Breast epithelium (tissue), 4 donors: ENCODE results near the gene NTSR2. TPM values are rescaled to one million over a fixed set of nuclear protein-coding genes. Genes with fewer than 3 reads are reported as not detected.

Experiments
- DNase-seq, 2 donors: peaks; one replicate each; pipeline ENCODE4 v3.0.0-alpha.2; 2019; ENCODE audit warnings: low spot score in 2 of 2
- H3K27ac ChIP-seq, 2 donors: fragments of 200-600 bp; sonication (generic) in 1 of 2; one replicate each; pipeline ENCODE4 v1.5.1; 2016 to 2019; ENCODE audit warnings: mild to moderate bottlenecking in 1 of 2
- H3K27me3 ChIP-seq, 2 donors: fragments of 200-600 bp; sonication (generic) in 1 of 2; one replicate each; pipeline versions ENCODE4 v1.5.1 to v1.6.0; 2017 to 2019; ENCODE audit warnings: control low read depth in 1 of 2, mild to moderate bottlenecking in 1 of 2
- H3K36me3 ChIP-seq: fragments of 200-600 bp; one replicate; pipeline ENCODE4 v1.5.1; 2019
- H3K4me1 ChIP-seq, 2 donors: fragments of 200-600 bp; sonication (generic); one replicate each; pipeline ENCODE4 v1.5.1; 2016 to 2019; ENCODE audit warnings: control low read depth in 1 of 2
- H3K4me3 ChIP-seq, 3 donors: fragments of 200-600 bp; sonication (generic); 1 replicate in 2 of 3; 2 replicates in 1 of 3; pipeline ENCODE4 v1.5.1; 2016 to 2019; ENCODE audit warnings: mild to moderate bottlenecking in 3 of 3, moderate library complexity in 2 of 3
- H3K9me3 ChIP-seq, 2 donors: fragments of 200-600 bp; sonication (generic) in 1 of 2; one replicate each; pipeline ENCODE4 v1.5.1; 2016 to 2019; ENCODE audit warnings: control low read depth in 1 of 2
- CTCF ChIP-seq, 3 donors: fragments of 450-650 bp; IDR thresholded peaks; one replicate each; pipeline ENCODE4 v1.5.1; 2016 to 2017; ENCODE audit warnings: antibody characterized with exemption in 3 of 3, mild to moderate bottlenecking in 3 of 3, moderate library complexity in 3 of 3
- POLR2A ChIP-seq: fragments of 450-650 bp; IDR thresholded peaks from one replicate; pipeline ENCODE4 v1.6.1; 2016; ENCODE audit warnings: antibody characterized with exemption, mild to moderate bottlenecking, moderate library complexity
- POLR2AphosphoS5 ChIP-seq, 3 donors: sonication (generic); formaldehyde crosslinking; IDR thresholded peaks; one replicate each; pipeline ENCODE4 v1.6.1; 2017; ENCODE audit warnings: antibody characterized with exemption in 3 of 3
- intact Hi-C: fragments of 100-400 bp; cut with DNase I; formaldehyde crosslinking; loops from one replicate; pipeline ENCODE4 v1.15.1; 2023; ENCODE audit warnings: low total_unique reads
- total RNA-seq, 3 donors: library from RNA; depleted of rRNA; stranded (reverse); fragments of >200 nt; gene quantifications; one replicate each; pipeline ENCODE4 v1.1.0, GENCODE V29; 2016

Gene NTSR2
- total RNA-seq, 3 donors from 2014 or later = 0.32 TPM; not detected in 2

- H3K9me3 ChIP-seq = no peaks in the 10 kb centered on the region
- TF ChIP-seq POLR2A = no peak
- TF ChIP-seq CTCF (IDR thresholded peaks at IDR 0.05) = no peak
- no peak for TF ChIP-seq POLR2AphosphoS5 (IDR thresholded peaks at IDR 0.05)
- peaks cover 0 to 7% of the 10 kb centered on the region in 2 donors for H3K4me1 ChIP-seq
- DNase-seq = no peak
- H3K27ac ChIP-seq = peak overlapping the region; percentile 27 to 54
- H3K27me3 ChIP-seq = no peaks in the 10 kb centered on the region
- intact Hi-C loops = no loop called here
- no peak overlapping the region for H3K4me3 ChIP-seq
- H3K36me3 ChIP-seq = no peaks in the 10 kb centered on the region
These were observed 46.1 kb upstream of the NTSR2 start for GRCh38 chr2:11715987-11716652.

GRCh38 chr2:11713815-11714214 is 43.8 kb upstream of the NTSR2 start:
- Histone ChIP-seq H3K36me3 (no peaks in the 10 kb centered on the region), H3K27me3 (no peaks in the 10 kb centered on the region), H3K4me3 (no peak overlapping the region), H3K9me3 (no peaks in the 10 kb centered on the region), H3K4me1 (peaks cover 0 to 7% of the 10 kb centered on the region in 2 donors), H3K27ac (no peak overlapping the region)
- DNase-seq = no peak
- intact Hi-C loops = loop anchor here (1.0 kb wide), 1 partner anchor 18 kb away; no protein-coding TSS in a partner anchor
- TF ChIP-seq POLR2AphosphoS5 (IDR thresholded peaks at IDR 0.05) = no peak
- TF ChIP-seq CTCF (IDR thresholded peaks at IDR 0.05) = no peak

GRCh38 chr2:11712866-11713265 is 42.9 kb upstream of the NTSR2 start:
- intact Hi-C loops = loop anchor here (1.0 kb wide), 1 partner anchor 19 kb away; no protein-coding TSS in a partner anchor
- H3K9me3 ChIP-seq = no peaks in the 10 kb centered on the region
- no peaks in the 10 kb centered on the region for H3K27me3 ChIP-seq
- TF ChIP-seq CTCF (IDR thresholded peaks at IDR 0.05) = no peak
- TF ChIP-seq POLR2AphosphoS5 (IDR thresholded peaks at IDR 0.05) = no peak
- TF ChIP-seq POLR2A = no peak
- no peak for DNase-seq
- no peaks in the 10 kb centered on the region for H3K36me3 ChIP-seq
- no peak overlapping the region for H3K27ac ChIP-seq
- H3K4me3 ChIP-seq = no peak overlapping the region
- H3K4me1 ChIP-seq = peaks cover 0 to 7% of the 10 kb centered on the region in 2 donors

DNA sequence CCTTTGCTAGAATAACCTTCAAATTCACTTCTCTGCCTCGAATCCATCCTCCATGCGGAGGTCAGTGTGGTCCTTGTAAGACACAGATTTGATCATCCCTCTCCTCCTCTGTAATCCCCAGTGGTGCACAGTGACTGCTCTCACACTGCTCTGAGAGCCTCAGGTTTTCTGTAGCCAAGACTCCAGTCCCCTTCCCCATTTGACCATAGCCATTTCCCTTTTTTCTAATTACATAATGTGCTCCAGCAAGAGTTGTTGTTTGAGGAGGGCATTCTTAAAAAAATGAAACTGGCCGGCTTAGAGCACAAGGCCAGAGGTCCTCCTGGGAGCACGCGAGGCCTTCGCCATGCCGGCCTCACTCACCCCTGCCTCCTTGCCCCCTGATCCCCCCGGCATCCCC is 41.8 kb upstream of the NTSR2 start:
- H3K9me3 ChIP-seq = no peaks in the 10 kb centered on the region
- intact Hi-C loops = no loop called here
- DNase-seq = no peak
- H3K27me3 ChIP-seq = no peaks in the 10 kb centered on the region
- H3K27ac ChIP-seq = peak overlapping the region; percentile 79 to 81
- no peaks in the 10 kb centered on the region for H3K36me3 ChIP-seq
- no peak overlapping the region for H3K4me3 ChIP-seq
- TF ChIP-seq POLR2AphosphoS5 (IDR thresholded peaks at IDR 0.05) (no peak), CTCF (IDR thresholded peaks at IDR 0.05) (no peak), POLR2A (no peak)
- H3K4me1 ChIP-seq = peaks cover 0 to 7% of the 10 kb centered on the region in 2 donors

GRCh38 chr2:11711354-11711716 is 41.3 kb upstream of the NTSR2 start:
- H3K27ac ChIP-seq = peak overlapping the region; percentile 79 to 81

More at GRCh38 chr2:11711354-11711716, 41.3 kb upstream of the NTSR2 start:
- TF ChIP-seq POLR2AphosphoS5 (IDR thresholded peaks at IDR 0.05) = no peak
- H3K4me1 ChIP-seq = peaks cover 0 to 7% of the 10 kb centered on the region in 2 donors
- no peaks in the 10 kb centered on the region for H3K27me3 ChIP-seq
- no peak overlapping the region for H3K4me3 ChIP-seq
- H3K36me3 ChIP-seq = no peaks in the 10 kb centered on the region
- intact Hi-C loops = no loop called here
- H3K9me3 ChIP-seq = no peaks in the 10 kb centered on the region
- no peak for DNase-seq
